ENCODE results near the gene RANBP10.

- TF ChIP-seq CTCF (IDR thresholded peaks at IDR 0.05), result no peak
- TF ChIP-seq ZFX (IDR thresholded peaks at IDR 0.05; ENCODE audit: borderline replicate concordance), result no peak
These were observed 86.1 kb downstream of the RANBP10 start for GRCh38 chr16:67720236-67720635.

Data from 22Rv1 (cell line).